HG03571 (cell line): Measurements from ENCODE around the gene FRAT2.
A peak's percentile ranks its signal among the peaks of the same experiment; 100 is the strongest.

Source experiments
- ATAC-seq: cut with Tn5 transposase; IDR thresholded peaks from one replicate; pipeline ENCODE4 v1.9.1; 2021; ENCODE audit not compliant: unreplicated experiment

FRAT2 gene, protein sequence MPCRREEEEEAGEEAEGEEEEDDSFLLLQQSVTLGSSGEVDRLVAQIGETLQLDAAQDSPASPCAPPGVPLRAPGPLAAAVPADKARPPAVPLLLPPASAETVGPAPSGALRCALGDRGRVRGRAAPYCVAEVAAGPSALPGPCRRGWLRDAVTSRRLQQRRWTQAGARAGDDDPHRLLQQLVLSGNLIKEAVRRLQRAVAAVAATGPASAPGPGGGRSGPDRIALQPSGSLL

GRCh38 chr10:97334370-97335175 lies at the start of gene FRAT2:
TSS of gene FRAT2 (minus strand) at chr10:97334729. CDS start at chr10:97334572, 157 bp downstream.
- ATAC-seq: peak; percentile 74

GRCh38 chr10:97384156-97384555 lies 49.6 kb upstream of the FRAT2 start:
- no peak for ATAC-seq

DNA sequence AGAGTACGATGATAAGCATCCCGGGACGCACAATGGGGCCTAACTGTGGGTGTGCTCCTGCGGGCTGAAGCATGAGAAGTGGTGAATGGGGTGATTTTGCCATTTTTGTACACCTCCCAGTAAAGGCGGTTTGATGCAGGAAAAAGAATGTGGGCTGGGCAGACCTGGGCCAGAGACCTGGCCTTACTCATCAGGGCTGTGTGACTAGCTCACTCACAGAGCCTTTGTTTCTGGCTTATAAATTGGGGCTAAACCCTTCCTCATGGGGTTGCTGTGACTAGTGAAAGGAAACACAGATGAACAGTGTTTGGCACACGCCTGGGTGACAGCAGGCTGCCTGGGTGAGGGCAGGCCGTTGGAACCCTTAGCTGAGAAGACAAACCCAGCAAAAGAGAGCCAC lies 48.6 kb upstream of the FRAT2 start:
- no peak for ATAC-seq

DNA sequence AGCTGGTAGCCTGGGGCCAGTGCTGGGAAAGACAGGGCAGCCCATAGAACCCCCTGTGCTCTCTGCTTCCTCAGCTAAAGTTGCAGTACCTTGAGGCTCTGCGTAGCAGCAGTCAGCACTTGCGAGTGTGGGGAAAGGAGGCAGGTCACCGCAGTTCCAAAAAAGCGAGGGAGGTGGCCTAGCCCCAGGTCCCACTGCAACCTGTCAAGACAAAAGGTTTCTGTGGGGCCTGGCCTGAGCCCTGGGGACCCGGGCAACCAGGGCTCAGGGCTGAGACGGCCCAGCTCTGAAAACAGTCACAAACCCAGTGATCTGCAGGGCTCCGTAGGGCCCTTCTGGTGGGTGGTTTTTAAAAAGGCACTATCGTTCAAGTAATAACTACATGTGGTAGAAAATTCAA lies 47.1 kb upstream of the FRAT2 start:
- no peak for ATAC-seq

DNA sequence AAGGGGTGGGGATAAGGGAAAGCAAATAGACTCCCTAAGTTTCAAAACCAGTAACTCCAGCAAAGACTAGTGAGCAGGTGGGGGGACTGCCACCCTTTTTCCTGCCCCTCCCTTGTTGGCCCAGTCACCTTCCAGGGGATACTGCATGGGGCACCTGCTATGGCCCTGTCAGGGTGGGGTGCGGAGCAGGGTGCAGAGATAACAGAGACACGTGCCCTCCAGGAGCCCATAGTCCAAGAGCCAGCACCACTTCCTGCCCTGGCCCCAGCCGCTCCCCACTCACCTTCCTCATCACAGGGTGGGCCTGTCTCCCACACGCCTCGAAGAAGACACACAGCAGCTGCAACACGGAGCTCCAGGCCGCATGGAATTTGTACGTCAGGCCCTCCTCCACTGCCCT lies 46.0 kb upstream of the FRAT2 start:
- ATAC-seq: no peak

DNA sequence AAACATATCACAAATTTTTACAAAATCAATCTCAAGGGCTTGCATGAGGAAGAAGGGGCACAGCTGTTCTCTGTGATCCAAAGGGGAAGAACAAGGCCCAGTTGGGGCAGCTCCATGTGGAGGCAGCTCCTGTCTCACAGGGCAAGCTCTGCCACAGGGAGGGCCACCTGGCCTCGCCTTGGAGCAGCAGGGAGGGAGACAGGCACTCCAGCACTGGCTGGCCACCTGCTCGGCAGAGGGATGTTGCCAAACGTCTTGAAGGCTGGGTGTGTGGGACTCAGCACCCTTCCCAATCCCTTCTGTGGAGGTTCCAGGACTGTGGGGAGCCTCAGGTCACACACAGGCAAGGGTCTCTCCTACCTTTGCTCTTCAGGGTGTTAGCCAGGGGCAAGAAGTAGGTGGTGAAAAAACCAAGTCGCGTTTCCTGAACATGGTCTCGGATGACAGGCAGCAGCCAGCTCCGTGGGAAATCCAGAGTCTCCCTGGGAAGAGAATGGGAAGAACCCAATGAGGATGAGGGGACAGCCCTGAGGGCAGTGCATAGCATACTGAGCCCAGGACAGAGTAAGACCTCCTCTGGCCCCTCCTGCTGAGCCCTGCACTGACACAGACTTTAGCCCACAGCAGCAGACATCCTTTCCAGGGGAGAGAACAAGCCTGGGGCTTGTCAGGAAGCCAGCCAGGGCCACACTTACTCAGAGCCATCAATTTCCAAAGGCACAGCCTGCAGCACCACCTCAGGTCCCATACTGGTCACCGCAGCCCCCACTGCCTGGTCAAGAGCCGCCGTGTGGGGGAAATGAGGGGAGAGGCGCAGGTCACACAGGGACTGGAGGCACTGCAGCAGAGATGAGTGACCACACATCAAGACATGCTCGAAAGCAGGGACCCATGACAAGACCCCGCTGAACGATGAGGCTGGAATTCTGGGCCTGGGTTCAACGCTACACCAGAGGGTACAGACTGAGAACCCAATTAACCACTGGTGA lies 44.7 kb upstream of the FRAT2 start:
- ATAC-seq: no peak

- no peak for ATAC-seq
Measured at GRCh38 chr10:97376413-97376812, 41.9 kb upstream of the FRAT2 start.

DNA sequence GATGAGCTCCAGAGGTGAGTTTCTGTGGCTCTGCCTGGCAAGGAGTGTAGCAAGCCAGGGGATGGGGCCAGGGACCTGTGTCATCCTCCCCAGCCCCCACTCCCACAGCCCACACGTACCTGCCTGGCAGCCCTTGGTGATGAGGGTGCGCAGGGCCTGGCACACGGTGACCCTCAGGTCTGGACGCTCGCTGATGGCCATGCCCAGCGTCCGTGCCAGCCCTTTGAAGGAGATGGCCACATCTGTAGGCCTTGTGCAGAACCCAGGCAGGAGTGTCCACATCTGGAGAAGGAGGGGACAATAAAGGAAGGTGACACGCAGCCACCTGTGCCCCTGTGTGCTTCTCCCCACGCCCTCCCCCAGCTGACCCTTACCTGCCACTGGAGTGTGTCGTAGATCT lies 38.9 kb upstream of the FRAT2 start:
- ATAC-seq: no peak

- no peak for ATAC-seq
Measured at GRCh38 chr10:97372233-97372875, 37.8 kb upstream of the FRAT2 start.

DNA sequence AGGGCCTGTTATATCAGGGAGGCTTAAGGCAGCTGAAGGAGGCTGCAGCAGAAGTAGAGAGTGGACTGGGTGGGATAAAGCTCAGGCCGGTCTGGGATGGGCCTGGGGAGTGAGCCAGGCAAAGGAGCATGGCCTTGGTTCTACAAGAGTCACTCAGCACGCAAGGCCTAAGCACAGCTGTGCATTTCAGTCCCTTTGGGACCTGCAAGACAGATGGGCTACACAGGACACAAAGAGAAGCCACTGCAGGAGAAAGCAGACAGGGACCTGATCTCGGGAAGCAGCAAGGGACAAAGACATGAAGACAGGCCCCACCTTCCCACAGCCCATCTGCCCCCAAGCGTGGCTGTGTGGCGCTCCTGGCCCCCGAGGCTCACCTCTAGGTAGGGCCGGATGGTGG lies 37.2 kb upstream of the FRAT2 start:
- ATAC-seq: no peak

DNA sequence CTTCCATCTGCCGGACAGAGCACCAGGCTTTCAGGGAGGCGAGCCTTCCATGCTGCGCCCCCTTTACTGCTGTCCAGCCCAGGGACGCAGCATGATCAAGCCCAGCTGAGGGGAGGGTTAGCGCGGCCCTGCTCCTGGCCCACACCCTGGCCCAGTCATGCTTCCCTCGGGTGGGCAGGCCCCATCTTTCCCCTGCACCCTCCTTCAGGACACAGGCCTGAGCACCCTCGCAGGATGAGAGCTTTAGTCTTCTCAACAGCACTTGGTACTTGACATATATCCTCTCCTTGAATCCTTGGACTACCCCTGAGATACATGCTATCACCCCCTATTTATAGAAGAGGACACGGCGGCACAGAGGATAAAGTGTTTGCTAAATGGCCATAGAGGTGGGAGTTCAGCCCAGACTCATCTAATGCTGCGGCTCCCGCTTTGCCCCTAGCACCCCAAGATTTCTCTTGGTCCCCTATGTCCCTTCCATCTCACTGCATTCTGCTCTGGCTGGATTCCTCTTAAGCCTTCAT lies 32.7 kb upstream of the FRAT2 start:
- ATAC-seq: no peak

DNA sequence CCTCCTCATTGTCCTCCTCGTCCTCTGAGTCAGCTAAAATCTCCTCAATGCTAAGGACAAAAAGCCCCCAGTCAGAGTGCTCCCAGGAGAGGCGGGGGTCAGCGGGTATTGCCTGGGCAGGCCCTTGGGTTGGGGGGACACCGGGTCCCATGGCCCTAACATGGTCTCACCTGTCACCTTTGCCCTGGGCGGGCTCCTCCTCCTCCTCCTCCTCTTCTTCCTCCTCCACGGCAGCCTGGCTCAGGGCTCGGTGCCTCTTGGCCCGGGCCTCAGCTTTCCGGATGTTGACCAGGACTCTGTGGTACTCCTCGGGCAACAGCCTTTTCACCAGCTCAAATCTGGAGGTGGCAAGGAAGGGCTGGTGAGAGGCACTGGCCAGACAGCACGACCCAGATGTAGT lies 32.0 kb upstream of the FRAT2 start:
- ATAC-seq: no peak

DNA sequence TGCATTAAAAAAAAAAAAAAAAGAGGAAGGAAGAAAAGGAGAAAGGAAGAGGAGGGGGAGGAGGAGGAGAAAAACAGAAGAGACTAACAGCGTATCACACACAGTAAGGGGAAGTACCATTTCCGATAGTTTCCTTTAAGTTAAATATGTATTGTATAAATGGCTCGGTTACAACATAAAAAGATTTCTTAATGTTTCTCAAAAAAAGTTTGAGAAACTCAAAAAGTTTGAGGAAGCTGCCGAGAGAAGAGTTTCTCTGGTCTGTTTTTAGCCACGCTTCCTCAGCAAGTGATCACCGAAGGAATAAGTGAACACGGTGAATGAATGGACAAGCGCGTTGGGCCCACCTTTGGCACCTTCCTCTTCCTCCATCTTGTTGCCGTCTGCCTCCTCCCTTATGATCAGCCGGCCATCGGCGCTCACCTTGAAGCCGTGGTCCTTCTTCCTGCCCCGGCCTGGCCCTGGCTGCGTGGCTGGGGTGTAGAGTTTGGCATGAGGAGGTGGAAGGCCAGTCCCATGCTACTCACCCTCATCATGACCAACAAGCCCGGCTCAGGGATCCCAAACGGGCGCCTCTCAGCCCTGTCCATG lies 31.3 kb upstream of the FRAT2 start:
- ATAC-seq: no peak

DNA sequence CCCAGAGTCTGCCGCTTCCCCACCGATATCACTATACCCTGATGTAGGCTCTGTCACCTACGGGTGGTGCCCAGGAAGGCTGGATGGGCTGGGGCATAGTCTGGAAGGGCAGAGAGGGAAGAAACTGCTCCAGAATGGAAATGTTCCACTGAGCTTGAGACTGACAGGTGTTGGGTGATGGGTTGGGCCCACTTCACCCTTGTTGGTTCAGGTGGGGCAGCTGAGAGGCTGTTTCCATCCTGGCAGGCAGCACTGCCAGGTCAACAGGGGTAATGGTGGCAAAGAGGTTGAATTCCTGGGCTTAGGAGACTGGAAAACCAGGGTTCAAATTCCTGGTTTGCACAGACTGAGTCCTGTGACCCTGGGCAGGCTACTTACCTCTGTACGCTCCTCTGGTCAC lies 28.5 kb upstream of the FRAT2 start:
- ATAC-seq: no peak

- ATAC-seq: no peak
Measured at GRCh38 chr10:97362310-97363033, 27.9 kb upstream of the FRAT2 start.

- no peak for ATAC-seq
Measured at GRCh38 chr10:97361537-97361901, 27.0 kb upstream of the FRAT2 start.

DNA sequence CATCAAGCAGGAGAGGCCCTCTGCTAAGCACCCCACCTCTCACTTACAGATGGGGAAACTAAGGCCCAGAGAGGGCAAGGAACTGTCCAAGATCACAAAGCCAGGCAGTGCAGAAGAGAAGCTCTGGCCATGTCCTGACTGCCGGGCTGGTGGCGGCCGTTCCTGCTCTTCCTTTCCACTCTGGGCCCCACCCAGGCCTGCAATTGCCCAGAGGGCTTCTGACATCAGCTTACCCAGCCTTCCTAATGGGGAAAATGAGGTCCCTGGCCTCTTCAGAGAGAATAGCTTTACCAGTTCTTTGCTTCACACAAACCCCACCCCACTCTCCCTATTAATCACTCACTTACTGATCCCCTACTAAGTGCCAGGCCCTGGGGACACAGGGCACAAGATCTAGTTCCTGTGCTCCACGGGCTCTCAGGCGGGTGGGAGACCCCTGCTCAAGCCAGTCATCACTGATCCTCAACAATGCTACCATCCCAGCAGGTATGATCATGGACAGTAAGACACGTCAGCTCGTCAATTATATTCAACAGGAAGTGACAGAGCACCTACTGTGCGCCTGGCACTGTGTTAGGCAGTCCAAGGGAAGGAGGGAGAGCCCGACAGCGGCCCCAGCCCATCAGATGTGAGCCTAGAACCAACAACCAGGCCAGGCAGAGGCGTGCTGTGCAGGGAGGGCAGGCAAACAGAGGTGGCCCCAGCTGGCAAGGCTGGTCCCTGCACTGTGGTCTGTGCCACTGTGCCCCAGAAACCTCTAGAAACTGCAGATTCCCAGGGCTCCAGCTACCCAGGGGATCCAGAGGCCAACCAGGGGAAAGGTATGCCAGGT lies 26.4 kb upstream of the FRAT2 start:
- no peak for ATAC-seq

DNA sequence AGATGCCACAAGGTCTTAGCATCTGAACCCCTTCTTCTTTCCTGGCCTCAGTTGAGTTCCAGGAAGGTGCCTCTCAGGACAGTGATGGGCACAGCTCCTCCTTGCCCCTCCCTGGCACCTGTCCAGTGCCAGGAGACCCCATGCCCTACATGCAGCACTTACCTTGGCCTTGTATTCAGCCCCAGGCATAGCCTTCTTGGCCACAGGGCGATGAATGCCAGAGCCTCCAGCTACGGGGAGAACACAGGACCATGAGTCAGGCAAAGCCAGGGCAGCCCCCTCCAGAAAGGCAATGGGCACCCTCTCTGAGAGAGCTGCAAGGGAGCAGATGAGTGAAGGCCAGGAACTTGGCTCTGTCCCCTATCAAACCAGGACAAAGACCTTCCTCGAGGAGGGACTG lies 24.3 kb upstream of the FRAT2 start:
- no peak for ATAC-seq

GRCh38 chr10:97358349-97358748 lies 23.8 kb upstream of the FRAT2 start:
- no peak for ATAC-seq
